ENCODE results near the gene IQCN. TPM values are rescaled to one million over a fixed set of nuclear protein-coding genes. Genes with fewer than 3 reads are reported as not detected.
A peak's percentile ranks its signal among the peaks of the same experiment; 100 is the strongest.

IQCN gene
- polyA plus RNA-seq, 5 donors = 3.7 to 9.3 (median 6.7) TPM

DNA sequence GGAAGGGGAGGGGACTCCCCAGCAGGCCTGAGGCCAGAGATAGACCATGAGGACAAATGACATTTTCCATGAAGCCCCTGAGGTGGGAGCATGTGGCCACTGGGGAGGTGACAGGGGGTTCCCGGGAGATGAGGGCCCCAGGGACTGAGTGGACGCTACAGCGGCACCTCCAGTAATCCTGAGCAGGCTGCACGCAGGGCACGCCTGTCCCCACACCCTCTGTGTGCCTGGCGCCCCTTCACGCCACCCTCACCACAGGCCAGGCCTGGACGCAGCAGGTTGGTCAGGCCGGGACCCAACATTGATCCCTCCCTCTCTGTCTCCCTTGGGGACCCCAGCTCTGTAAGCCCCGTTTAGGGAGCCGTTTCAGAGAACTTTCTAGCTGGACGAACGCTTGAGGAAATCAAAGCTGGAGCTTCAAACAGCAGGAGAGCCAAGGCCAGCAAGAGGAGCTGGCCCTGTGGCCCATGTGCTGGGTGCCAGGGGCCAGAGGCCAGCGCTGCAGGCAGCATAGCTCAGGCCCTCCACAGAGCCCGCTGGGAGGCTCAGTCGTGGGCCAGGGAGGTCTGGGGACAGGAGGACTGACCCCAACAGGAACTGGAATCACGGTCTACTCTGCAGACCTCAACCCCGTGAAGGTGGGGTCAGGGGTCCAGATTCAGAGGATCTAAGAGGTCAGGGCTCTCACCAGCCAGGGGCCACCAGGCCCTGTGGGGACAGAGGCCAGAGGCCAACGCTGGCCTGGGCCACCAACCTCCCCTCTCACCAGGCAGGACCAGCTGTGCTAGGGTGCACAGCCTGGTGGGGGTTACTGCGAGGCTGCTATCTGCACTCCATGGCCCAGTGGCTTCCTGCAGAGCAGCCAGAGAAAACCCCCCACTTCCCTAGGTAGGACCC lies 34.0 kb upstream of the IQCN start:
- DNase-seq = no peak

GRCh38 chr19:18307271-18307681 lies 33.0 kb upstream of the IQCN start:
- DNase-seq = no peak

- no peak for DNase-seq
Measured at GRCh38 chr19:18306888-18307260, 32.6 kb upstream of the IQCN start.

- DNase-seq = no peak
Measured at GRCh38 chr19:18306209-18306887, 32.1 kb upstream of the IQCN start.

DNA sequence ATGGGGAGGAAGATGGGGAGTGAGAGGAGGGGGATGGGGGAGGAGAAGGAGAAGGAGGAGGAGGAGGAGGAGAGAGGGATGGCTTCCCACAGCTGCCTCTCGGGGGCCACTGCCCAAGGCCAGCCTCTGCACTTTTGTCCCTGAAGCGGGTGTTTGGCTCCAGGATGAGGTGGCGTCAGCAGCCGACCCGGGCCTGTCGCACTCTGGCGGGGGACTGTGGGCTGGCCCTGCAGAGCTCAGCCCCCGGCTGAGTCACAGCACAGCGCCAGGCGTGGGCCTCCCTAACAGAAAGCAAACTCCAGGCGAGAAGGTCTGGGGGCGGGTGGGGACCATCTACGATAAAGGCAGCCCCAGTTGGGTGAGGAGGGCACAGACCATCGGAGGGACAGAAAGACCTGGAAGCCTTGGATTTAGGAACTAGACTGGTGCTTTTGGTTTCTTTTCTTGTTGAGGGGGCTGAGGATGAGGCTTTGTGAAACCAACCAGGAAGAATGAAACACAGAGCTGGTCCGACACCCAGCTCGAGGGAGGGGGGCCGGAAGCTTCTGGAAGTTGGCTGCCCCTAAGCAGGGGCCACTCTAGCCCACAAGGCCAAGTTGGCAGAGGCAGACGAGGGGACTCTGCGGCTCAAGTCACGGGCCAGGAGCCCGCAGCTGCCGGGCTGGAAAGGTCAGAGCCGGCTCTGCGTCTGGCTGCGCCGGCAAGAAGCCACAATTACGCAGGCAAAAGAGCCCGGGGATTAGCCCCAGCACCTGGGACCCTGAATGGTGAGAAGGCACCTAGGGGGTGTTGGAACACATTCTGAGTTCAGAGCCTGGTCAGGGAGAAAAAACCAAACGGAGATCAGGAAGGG lies 30.4 kb upstream of the IQCN start:
- peak; percentile 81 to 86 for DNase-seq

DNA sequence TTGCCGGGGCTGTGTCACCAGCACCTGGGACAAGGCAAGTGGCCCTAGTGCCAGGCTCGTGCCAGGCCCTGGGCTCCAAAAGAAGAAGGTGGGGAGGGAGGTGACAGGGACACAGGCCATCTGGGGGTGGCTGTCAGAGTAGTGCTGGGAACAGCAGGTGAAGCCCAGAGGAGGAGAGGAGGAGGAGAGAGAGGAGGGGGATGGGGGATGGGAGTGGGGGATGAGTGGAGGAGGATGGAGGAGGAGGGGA lies 29.9 kb upstream of the IQCN start:
- no peak for DNase-seq

- no peak for DNase-seq
Measured at GRCh38 chr19:18301718-18302111, 27.5 kb upstream of the IQCN start.

DNA sequence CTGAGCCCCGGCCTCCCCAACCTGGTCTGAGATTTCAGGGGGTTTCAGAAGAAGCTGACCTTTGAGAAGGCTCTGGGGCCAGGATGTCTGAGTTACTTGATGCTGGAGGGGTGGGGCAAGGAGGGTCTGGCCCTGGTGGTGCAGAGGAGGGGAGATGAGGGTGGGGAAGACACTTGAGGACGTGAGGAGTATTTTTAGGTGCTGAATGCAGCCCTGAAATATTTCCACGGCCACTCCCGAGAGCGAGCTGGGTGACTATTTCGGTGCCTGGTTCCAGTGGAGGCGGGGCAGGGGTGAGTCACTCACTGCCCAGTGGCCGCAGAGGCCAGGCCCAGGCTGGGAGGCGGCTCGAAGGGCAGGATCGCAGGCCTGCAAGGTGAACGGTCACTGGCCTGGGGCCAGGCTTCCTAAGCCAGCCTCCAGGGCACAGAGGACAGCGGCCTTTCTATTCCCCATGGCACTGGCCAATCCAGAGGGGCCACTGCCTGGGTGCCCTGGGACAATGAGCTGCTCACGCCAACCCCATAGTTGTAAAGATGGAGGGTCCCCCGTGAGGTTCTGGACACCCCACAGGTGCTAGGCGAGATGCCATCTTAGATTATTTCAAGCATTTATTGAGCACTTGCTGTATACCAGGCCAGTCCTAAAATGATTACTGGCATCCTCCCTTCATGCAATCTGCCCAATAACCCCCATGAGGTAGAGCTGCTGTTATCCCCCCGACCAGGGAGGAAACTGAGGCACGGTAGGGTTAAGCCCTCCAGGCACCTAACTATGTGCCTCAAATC lies 26.9 kb upstream of the IQCN start:
- no peak for DNase-seq

DNA sequence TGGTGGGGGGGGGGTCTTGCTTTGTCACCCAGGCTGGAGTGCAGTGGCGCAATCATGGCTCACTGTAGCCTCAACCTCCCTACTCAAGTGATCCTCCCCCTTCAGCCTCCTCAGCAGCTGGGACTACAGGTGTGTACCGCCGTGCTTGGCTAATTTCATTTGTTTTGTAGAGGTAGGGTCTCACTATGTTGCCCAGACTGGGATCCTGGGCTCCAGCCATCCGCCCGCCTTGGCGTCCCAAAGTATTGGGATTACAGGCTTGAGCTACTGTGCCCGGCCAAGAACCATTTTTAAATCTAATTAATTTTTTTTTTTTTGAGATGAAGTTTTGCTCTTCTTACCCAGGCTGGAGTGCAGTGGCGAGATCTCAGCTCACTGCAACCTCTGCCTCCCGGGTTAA lies 25.4 kb upstream of the IQCN start:
- DNase-seq = no peak

DNA sequence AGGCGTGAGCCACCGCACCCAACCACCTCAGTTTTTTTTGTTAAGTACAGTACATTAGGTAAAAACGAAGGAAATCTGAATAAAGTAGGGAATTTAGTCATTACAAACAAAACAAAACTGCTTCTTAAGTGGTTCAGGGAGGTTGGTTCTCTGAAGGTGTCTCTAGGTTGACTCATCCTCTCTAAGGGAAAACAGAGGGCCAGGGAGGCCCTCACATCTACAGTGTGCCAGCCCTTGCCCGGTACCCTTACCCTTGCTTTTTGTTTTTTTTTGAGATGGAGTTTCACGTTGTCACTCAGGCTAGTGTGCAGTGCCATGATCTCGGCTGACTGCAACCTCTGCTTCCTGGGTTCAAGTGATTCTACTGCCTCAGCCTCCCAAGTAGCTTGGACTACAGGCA lies 24.3 kb upstream of the IQCN start:
- DNase-seq = no peak

- no peak for DNase-seq
Measured at GRCh38 chr19:18297308-18297707, 23.1 kb upstream of the IQCN start.

DNA sequence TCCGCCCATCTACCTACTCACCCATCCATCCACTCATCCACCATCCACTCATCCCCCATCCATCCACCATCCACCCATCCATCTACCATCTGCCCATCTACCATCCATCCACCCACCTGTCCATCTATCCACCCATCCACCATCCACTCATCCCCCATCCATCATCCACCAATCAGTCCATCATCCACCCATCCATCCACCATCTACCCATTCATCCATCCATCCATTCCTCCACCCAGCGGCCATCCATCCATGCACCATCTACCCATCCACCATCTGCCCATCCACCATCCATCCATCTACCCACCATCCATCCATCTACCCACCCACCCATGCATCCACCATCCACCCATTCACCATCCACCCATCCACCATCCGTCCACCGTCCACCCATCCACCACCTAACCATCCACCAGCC lies 20.8 kb upstream of the IQCN start:
- no peak for DNase-seq

DNA sequence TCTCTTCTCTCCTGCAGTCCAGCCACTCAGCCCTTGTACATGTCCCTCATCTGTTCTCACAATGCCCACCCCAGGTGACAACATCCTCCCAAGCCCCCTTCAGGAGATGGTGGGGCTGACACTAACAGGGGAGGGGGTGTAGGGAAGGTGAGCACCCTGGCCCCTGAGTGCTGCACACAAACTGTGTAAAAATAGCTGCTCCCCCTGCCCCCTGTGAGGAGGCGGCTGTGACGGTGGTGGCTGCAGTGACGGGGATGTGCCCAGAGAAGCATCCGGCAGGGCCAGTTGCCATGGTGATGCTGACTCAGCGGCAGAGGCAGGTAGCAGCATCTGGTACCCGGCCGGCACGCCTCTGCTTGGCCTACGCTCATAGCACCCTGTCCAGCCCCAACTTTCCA lies 20.2 kb upstream of the IQCN start:
- no peak for DNase-seq

- DNase-seq = no peak
Measured at GRCh38 chr19:18293642-18294466, 19.6 kb upstream of the IQCN start.

- DNase-seq = peak; percentile 85 to 86
Measured at GRCh38 chr19:18292810-18293641, 18.8 kb upstream of the IQCN start.

GRCh38 chr19:18292462-18292809 lies 18.2 kb upstream of the IQCN start:
- DNase-seq = no peak

- peak; percentile 92 for DNase-seq
Measured at GRCh38 chr19:18291590-18292461, 17.6 kb upstream of the IQCN start.

- DNase-seq = no peak
Measured at GRCh38 chr19:18291019-18291524, 16.8 kb upstream of the IQCN start.
